SK-N-SH (cell line): ENCODE measurements around the gene RAB38.

Source experiments
- NRF1 ChIP-seq: IDR thresholded peaks from 2 replicates; pipeline ENCODE4 v1.6.1; 2012; ENCODE audit warnings: low read depth, mild to moderate bottlenecking, low read length
- TF ChIP-seq, protein P1 (sequence below): fragments of 200-600 bp; sonication (generic); IDR thresholded peaks from 2 replicates; pipeline ENCODE4 v1.6.1; 2017; ENCODE audit warnings: antibody characterized with exemption, mild to moderate bottlenecking, moderate library complexity
- TF ChIP-seq, protein P2 (sequence below): fragments of 150-350 bp; IDR thresholded peaks from 2 replicates; pipeline ENCODE4 v1.6.1; 2016; ENCODE audit warnings: mild to moderate bottlenecking, low read depth, low read length

- TF ChIP-seq, protein P1, sequence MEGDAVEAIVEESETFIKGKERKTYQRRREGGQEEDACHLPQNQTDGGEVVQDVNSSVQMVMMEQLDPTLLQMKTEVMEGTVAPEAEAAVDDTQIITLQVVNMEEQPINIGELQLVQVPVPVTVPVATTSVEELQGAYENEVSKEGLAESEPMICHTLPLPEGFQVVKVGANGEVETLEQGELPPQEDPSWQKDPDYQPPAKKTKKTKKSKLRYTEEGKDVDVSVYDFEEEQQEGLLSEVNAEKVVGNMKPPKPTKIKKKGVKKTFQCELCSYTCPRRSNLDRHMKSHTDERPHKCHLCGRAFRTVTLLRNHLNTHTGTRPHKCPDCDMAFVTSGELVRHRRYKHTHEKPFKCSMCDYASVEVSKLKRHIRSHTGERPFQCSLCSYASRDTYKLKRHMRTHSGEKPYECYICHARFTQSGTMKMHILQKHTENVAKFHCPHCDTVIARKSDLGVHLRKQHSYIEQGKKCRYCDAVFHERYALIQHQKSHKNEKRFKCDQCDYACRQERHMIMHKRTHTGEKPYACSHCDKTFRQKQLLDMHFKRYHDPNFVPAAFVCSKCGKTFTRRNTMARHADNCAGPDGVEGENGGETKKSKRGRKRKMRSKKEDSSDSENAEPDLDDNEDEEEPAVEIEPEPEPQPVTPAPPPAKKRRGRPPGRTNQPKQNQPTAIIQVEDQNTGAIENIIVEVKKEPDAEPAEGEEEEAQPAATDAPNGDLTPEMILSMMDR = no peak
- TF ChIP-seq, protein P2, sequence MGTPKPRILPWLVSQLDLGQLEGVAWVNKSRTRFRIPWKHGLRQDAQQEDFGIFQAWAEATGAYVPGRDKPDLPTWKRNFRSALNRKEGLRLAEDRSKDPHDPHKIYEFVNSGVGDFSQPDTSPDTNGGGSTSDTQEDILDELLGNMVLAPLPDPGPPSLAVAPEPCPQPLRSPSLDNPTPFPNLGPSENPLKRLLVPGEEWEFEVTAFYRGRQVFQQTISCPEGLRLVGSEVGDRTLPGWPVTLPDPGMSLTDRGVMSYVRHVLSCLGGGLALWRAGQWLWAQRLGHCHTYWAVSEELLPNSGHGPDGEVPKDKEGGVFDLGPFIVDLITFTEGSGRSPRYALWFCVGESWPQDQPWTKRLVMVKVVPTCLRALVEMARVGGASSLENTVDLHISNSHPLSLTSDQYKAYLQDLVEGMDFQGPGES = no peak
- TF ChIP-seq NRF1 = no peak
Observed at GRCh38 chr11:88173956-88174355, 1.3 kb downstream of the RAB38 start.
